Nephron (organoid): ENCODE measurements around the gene SIL1.

Experiments
- H3K27ac Mint-ChIP-seq, 3 experiments: 2 replicates each; pipeline ENCODE4 v1.8.0; 2020; ENCODE audit warnings: mixed read lengths in 3 of 3, mild to moderate bottlenecking in 2 of 3, moderate library complexity in 1 of 3
- H3K27me3 Mint-ChIP-seq: 2 replicates; pipeline ENCODE4 v1.8.0; 2021; ENCODE audit warnings: low read depth, mild to moderate bottlenecking, moderate library complexity, mixed read lengths
- H3K36me3 Mint-ChIP-seq: 2 replicates; pipeline ENCODE4 v1.8.0; 2020; ENCODE audit warnings: low read depth, mixed read lengths
- H3K4me1 Mint-ChIP-seq: 2 replicates; pipeline ENCODE4 v1.8.0; 2020; ENCODE audit warnings: mixed read lengths
- H3K4me3 Mint-ChIP-seq, 3 experiments: 2 replicates each; pipeline ENCODE4 v1.8.0; 2020; ENCODE audit warnings: mild to moderate bottlenecking in 3 of 3, mixed read lengths in 3 of 3, moderate library complexity in 2 of 3
- H3K9me3 Mint-ChIP-seq: 2 replicates; pipeline ENCODE4 v1.8.0; 2020; ENCODE audit warnings: mixed read lengths
- TF ChIP-seq, protein P1 (sequence below), 3 experiments: fragments of 200-600 bp; sonication (generic); IDR thresholded peaks; one replicate each; pipeline ENCODE4 v1.5.0; 2021; ENCODE audit warnings: antibody characterized with exemption in 3 of 3; ENCODE audit not compliant: unreplicated experiment in 3 of 3

Gene SIL1

DNA sequence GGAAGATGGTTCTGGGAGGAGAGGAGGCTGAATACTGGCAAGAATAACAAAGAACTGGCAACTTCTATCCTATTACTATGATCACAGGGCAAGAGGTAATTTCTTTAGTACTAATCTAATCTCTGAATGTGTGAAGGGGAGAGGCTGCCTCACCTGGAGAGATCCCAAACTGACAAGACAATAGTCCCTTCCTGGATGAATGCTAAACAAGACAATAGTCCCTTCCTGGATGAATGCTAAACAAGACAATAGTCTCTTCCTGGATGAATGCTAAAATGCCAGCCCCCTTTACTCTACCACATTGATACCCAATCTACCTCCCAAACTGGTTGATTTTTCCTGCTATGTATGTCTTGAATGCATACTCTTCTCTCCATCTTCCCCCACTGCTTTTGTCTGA is 145.2 kb downstream of the SIL1 start:
- Mint-ChIP-seq H3K9me3 (no peaks in the 10 kb centered on the region), H3K4me3 (no peak overlapping the region), H3K36me3 (peaks cover 9% of the 10 kb centered on the region), H3K4me1 (peaks cover 21% of the 10 kb centered on the region), H3K27me3 (no peaks in the 10 kb centered on the region), H3K27ac (no peak overlapping the region)
- TF ChIP-seq, protein P1, sequence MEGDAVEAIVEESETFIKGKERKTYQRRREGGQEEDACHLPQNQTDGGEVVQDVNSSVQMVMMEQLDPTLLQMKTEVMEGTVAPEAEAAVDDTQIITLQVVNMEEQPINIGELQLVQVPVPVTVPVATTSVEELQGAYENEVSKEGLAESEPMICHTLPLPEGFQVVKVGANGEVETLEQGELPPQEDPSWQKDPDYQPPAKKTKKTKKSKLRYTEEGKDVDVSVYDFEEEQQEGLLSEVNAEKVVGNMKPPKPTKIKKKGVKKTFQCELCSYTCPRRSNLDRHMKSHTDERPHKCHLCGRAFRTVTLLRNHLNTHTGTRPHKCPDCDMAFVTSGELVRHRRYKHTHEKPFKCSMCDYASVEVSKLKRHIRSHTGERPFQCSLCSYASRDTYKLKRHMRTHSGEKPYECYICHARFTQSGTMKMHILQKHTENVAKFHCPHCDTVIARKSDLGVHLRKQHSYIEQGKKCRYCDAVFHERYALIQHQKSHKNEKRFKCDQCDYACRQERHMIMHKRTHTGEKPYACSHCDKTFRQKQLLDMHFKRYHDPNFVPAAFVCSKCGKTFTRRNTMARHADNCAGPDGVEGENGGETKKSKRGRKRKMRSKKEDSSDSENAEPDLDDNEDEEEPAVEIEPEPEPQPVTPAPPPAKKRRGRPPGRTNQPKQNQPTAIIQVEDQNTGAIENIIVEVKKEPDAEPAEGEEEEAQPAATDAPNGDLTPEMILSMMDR (IDR thresholded peaks at IDR 0.05; ENCODE audit: unreplicated experiment in 3 of 3), result no peak

DNA sequence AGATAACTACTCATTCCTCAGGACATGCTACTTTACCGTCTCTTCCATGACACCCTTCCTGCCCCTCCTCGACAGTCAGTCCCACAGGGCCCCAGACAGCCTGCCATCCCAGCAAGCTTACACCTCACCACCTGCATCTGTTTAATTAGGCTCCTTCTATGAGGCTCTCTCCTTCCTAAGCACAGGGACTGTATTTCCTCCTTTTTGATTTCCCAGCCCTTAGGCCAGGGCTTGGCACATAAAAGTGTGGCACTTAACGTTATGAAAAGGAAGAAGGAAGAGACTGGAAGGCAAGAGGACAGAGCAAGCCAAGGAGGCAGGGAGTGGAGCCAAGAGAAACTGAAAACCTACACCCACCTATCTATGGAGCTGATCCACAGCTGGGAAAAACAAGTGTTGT is 146.8 kb downstream of the SIL1 start:
- no peak overlapping the region for H3K4me3 Mint-ChIP-seq
- TF ChIP-seq, protein P1 (IDR thresholded peaks at IDR 0.05; ENCODE audit: unreplicated experiment in 3 of 3), result no peak
- peaks cover 21% of the 10 kb centered on the region for H3K4me1 Mint-ChIP-seq
- H3K27me3 Mint-ChIP-seq, result no peaks in the 10 kb centered on the region
- H3K9me3 Mint-ChIP-seq, result no peaks in the 10 kb centered on the region
- peak overlapping the region; percentile 16 to 38 (median 19) for H3K27ac Mint-ChIP-seq
- peaks cover 5% of the 10 kb centered on the region for H3K36me3 Mint-ChIP-seq

DNA sequence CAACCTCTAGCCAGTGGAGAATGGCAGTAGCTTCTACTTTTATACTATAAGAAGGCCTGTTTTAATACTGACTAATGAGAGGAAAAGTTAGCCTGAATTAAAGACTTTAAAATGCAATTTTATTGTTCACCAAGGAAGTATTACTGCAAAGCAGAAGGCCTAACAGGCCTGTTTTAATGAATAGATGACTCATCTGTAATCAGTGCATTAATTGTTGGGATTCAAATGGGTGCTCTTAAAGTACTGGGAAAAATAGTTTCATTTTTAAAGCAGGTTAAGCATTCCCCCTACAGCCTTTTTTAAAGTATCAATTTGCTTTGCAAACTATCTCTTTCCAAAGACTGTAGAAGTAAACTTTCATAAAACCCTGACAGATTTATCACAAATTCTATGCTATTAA is 147.7 kb downstream of the SIL1 start:
- Mint-ChIP-seq H3K27me3 (no peaks in the 10 kb centered on the region), H3K27ac (peak overlapping the region in 2 of 3 experiments; percentile 38 to 47), H3K9me3 (no peaks in the 10 kb centered on the region), H3K36me3 (peaks cover 5% of the 10 kb centered on the region), H3K4me3 (no peak overlapping the region), H3K4me1 (peaks cover 21% of the 10 kb centered on the region)
- TF ChIP-seq, protein P1 (IDR thresholded peaks at IDR 0.05; ENCODE audit: unreplicated experiment in 3 of 3), result no peak

DNA sequence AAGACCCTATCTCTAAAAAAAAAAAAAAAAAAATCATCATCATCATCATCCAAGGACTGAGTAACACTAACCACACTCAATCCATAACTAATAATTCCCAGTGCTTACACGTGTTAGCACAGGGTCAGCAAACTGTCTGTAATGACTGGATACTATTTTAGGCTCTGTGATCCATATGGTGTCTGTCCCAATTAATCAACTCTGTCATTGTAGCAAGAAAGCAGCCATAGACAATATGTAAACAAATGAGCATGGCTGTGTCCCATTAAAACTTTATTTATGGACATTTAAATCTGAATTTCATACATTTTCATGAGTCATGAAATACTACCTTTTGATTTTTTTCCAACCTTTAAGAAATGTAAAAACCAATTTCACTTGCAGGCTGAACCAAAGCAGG is 148.4 kb downstream of the SIL1 start:
- TF ChIP-seq, protein P1 (IDR thresholded peaks at IDR 0.05; ENCODE audit: unreplicated experiment in 3 of 3), result no peak
- Mint-ChIP-seq H3K27me3 (no peaks in the 10 kb centered on the region), H3K36me3 (peaks cover 2% of the 10 kb centered on the region), H3K27ac (peak overlapping the region in 2 of 3 experiments; percentile 38 to 47), H3K4me1 (peaks cover 21% of the 10 kb centered on the region), H3K4me3 (no peak overlapping the region), H3K9me3 (no peaks in the 10 kb centered on the region)

DNA sequence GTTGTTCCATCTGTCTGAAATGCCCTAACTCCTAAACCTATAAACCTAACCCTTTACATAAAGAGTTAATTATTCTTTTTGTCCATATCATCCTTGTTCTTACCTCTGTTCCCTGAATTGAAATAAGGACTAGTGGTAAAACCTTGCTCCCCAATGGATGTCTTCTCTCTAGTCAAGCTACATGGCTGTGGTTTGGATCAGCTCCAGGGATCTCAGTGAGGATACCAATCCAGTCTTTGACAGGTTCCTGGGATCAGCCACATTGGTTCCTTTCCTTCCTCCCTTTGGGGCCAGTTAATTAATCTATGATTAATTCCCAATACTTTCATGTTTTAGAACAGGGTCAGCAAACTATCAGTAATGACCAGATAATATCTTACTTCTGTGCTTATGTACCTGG is 151.6 kb downstream of the SIL1 start:
- Mint-ChIP-seq H3K9me3 (no peaks in the 10 kb centered on the region), H3K27ac (no peak overlapping the region), H3K4me3 (no peak overlapping the region), H3K4me1 (peaks cover 17% of the 10 kb centered on the region), H3K27me3 (no peaks in the 10 kb centered on the region), H3K36me3 (no peaks in the 10 kb centered on the region)
- TF ChIP-seq, protein P1 (IDR thresholded peaks at IDR 0.05; ENCODE audit: unreplicated experiment in 3 of 3), result no peak

DNA sequence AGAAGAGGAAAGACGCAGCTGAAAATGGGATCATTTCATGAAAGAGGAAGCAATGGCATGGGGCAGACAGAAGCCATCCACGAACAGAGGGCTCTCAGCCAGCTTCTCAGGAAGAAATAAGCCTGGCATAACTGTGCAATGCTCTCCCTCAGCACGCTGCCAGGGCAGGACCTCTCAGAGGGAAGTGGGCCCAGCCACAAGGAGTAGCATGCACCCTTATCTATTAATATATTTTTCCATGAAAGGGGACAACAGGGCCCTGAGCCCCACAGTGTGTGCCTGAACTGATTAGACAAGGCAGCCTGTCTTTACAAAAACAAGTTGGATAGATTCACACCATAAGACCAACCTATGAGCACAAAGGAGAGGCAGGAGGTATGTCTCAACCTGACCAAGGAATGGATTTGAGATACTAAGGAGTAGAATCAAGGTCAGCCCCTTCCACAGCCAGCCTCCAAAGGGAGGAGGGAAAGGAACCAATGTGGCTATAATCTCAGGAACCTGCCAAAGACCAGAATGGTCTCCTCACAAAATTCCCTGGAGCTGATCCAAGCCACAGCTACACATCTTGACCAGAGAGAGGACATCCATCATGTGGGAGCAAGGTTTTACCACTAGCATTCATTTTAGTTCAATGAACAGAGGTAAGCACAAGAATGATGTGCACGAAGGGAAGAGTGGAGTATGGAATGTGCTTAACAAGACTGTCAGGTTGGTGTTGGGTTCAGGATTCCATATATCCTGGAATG is 154.8 kb downstream of the SIL1 start:
- H3K4me3 Mint-ChIP-seq, result no peak overlapping the region
- H3K36me3 Mint-ChIP-seq, result no peaks in the 10 kb centered on the region
- TF ChIP-seq, protein P1 (IDR thresholded peaks at IDR 0.05; ENCODE audit: unreplicated experiment in 3 of 3), result no peak
- H3K27me3 Mint-ChIP-seq, result no peaks in the 10 kb centered on the region
- H3K9me3 Mint-ChIP-seq, result peaks cover 1% of the 10 kb centered on the region
- H3K27ac Mint-ChIP-seq, result no peak overlapping the region
- H3K4me1 Mint-ChIP-seq, result no peaks in the 10 kb centered on the region
